T-cell (primary cell): Measurements from ENCODE around the gene KRTAP10-3. TPM values are rescaled to one million over a fixed set of nuclear protein-coding genes. Genes with fewer than 3 reads are reported as not detected.

Source experiments
- ATAC-seq, 4 experiments: fragments of 200-7000 bp in 3 of 4; fragments of 150-1000 bp in 1 of 4; cut with Tn5 transposase; replicated peaks in 1 of 4; 1 replicate in 3 of 4; 2 replicates in 1 of 4; pipeline ENCODE4 v1.10.0; 2021; ENCODE audit warnings: moderate library complexity in 3 of 4, mild to moderate bottlenecking in 2 of 4, moderate number of reproducible peaks in 1 of 4
- CTCF ChIA-PET, 2 donors: fragments of 300-600 bp; sonication (Branson Sonifier 250); formaldehyde crosslinking; loops; one replicate each; lab custom pipeline; 2022; ENCODE audit warnings: antibody characterized with exemption in 2 of 2; lab: Charles Lee
- POLR2A ChIA-PET, 2 donors: fragments of 300-600 bp; sonication (Branson Sonifier 250); formaldehyde crosslinking; loops; one replicate each; lab custom pipeline; 2022; ENCODE audit warnings: antibody characterized with exemption in 2 of 2; lab: Charles Lee
- DNase-seq, 35 experiments: peaks; one replicate each; pipeline versions ENCODE4 v3.0.0 to v3.0.0-alpha.2; 2013 to 2023
- H3K27ac ChIP-seq: one replicate; pipeline ENCODE4 v1.5.1; 2013; ENCODE audit warnings: low read length
- H3K27me3 ChIP-seq, 2 experiments: replicated peaks in 1 of 2; 1 replicate in 1 of 2; 2 replicates in 1 of 2; pipeline versions ENCODE4 v1.6.1 to v1.7.0; 2013; ENCODE audit warnings: low read length in 1 of 2, mixed read lengths in 1 of 2; ENCODE audit not compliant: control insufficient read depth in 2 of 2, insufficient read depth in 2 of 2; ENCODE audit errors: extremely low read depth in 1 of 2
- H3K36me3 ChIP-seq, 2 donors: 1 replicate in 1 of 2; 2 replicates in 1 of 2; pipeline versions ENCODE4 v1.6.1 to v1.7.0; 2013; ENCODE audit warnings: low read length in 1 of 2; ENCODE audit not compliant: control insufficient read depth in 2 of 2, insufficient read depth in 1 of 2; ENCODE audit errors: extremely low read depth in 1 of 2
- H3K4me1 ChIP-seq, 2 experiments: 1 replicate in 1 of 2; 2 replicates in 1 of 2; pipeline versions ENCODE4 v1.6.1 to v1.7.0; 2013; ENCODE audit warnings: low read length in 2 of 2, mixed read lengths in 1 of 2; ENCODE audit not compliant: insufficient read depth in 2 of 2, control insufficient read depth in 1 of 2; ENCODE audit errors: extremely low read depth in 1 of 2
- H3K4me3 ChIP-seq, 2 donors: 1 replicate in 1 of 2; 2 replicates in 1 of 2; pipeline versions ENCODE4 v1.5.1 to v1.7.0; 2013; ENCODE audit warnings: mild to moderate bottlenecking in 2 of 2, low read length in 1 of 2, moderate library complexity in 1 of 2; ENCODE audit not compliant: control insufficient read depth in 1 of 2; ENCODE audit errors: extremely low read depth in 1 of 2
- H3K9me3 ChIP-seq: 2 replicates; pipeline ENCODE4 v1.7.0; 2013
- H3K27ac Mint-ChIP-seq, 2 donors: one replicate each; pipeline ENCODE4 v1.8.0; 2020 to 2021; ENCODE audit warnings: mild to moderate bottlenecking in 2 of 2, mixed read lengths in 2 of 2
- H3K27me3 Mint-ChIP-seq, 2 donors: one replicate each; pipeline ENCODE4 v1.8.0; 2021 to 2022; ENCODE audit warnings: mixed read lengths in 2 of 2
- H3K36me3 Mint-ChIP-seq: one replicate; pipeline ENCODE4 v1.8.0; 2021; ENCODE audit warnings: mixed read lengths
- H3K4me1 Mint-ChIP-seq, 3 donors: one replicate each; pipeline ENCODE4 v1.8.0; 2020 to 2022; ENCODE audit warnings: mixed read lengths in 3 of 3, mild to moderate bottlenecking in 1 of 3
- H3K4me3 Mint-ChIP-seq, 3 donors: one replicate each; pipeline ENCODE4 v1.8.0; 2020 to 2022; ENCODE audit warnings: mild to moderate bottlenecking in 3 of 3, mixed read lengths in 3 of 3, moderate library complexity in 3 of 3
- H3K9me3 Mint-ChIP-seq, 3 donors: one replicate each; pipeline ENCODE4 v1.8.0; 2020 to 2022; ENCODE audit warnings: mixed read lengths in 3 of 3
- WGBS: methylation state at CpG from one replicate; pipeline ENCODE4 v1.1.5; 2013; ENCODE audit warnings: missing lambda C conversion rate; ENCODE audit not compliant: insufficient coverage; 5-methylcytosine and 5-hydroxymethylcytosine counted together
- total RNA-seq, 35 experiments: library from RNA in 6 of 35; stranded (reverse) in 6 of 35; fragments of 120-200 nt in 1 of 35; gene quantifications; one replicate each; pipeline versions ENCODE4 v1.2.1 to v1.2.4 and lab custom pipeline; 2013 to 2026

The KRTAP10-3 gene
- total RNA-seq, 5 donors from 2014 or later (not counting 1 experiment from before 2014, with no cell fraction given): not detected

GRCh38 chr21:44514218-44514520 lies 44.4 kb downstream of the KRTAP10-3 start:
- H3K4me3 Mint-ChIP-seq: no peak overlapping the region
- DNase-seq: no peak
- no peaks in the 10 kb centered on the region for H3K9me3 ChIP-seq
- no peak overlapping the region for H3K27ac ChIP-seq
- no peaks in the 10 kb centered on the region for H3K9me3 Mint-ChIP-seq
- H3K4me1 Mint-ChIP-seq: peaks cover 0 to 6% (median 4%) of the 10 kb centered on the region in 3 donors
- ChIA-PET POLR2A (no interaction called here), CTCF (interaction anchor here in 1 of 2 donors (0.6 to 1.0 kb wide), 2 partner anchors 279 to 1757 kb away, joined by 3 to 4 read pairs; no protein-coding TSS in a partner anchor)
- H3K27ac Mint-ChIP-seq: no peak overlapping the region
- H3K36me3 ChIP-seq: no peaks in the 10 kb centered on the region
- peaks cover 0 to 10% of the 10 kb centered on the region in 2 experiments for H3K27me3 ChIP-seq
- WGBS: 98% methylated on average over 7 of the region's 7 CpGs
- no peak for ATAC-seq
- H3K27me3 Mint-ChIP-seq: no peaks in the 10 kb centered on the region
- no peak overlapping the region for H3K4me3 ChIP-seq
- peaks cover 0 to 16% of the 10 kb centered on the region in 2 experiments for H3K4me1 ChIP-seq
- no peaks in the 10 kb centered on the region for H3K36me3 Mint-ChIP-seq

- DNase-seq (no peak), ATAC-seq (no peak)
- ChIA-PET POLR2A (no interaction called here), CTCF (interaction anchor here in 1 of 2 donors (1.0 kb wide), 1 partner anchor 280 kb away, joined by 3 read pairs; no protein-coding TSS in a partner anchor)
- Mint-ChIP-seq H3K4me1 (peaks cover 0 to 6% (median 4%) of the 10 kb centered on the region in 3 donors), H3K36me3 (no peaks in the 10 kb centered on the region), H3K27me3 (no peaks in the 10 kb centered on the region), H3K9me3 (no peaks in the 10 kb centered on the region), H3K27ac (no peak overlapping the region), H3K4me3 (no peak overlapping the region)
- no peaks in the 10 kb centered on the region for H3K36me3 ChIP-seq
- no peaks in the 10 kb centered on the region for H3K9me3 ChIP-seq
- 89% methylated on average over 13 of the region's 15 CpGs for WGBS
- peaks cover 0 to 15% of the 10 kb centered on the region in 2 experiments for H3K27me3 ChIP-seq
- H3K27ac ChIP-seq: no peak overlapping the region
- H3K4me1 ChIP-seq: peaks cover 0 to 16% of the 10 kb centered on the region in 2 experiments
- H3K4me3 ChIP-seq: no peak overlapping the region
Observed at GRCh38 chr21:44513389-44514217, 45.0 kb downstream of the KRTAP10-3 start.

- H3K4me3 Mint-ChIP-seq: no peak overlapping the region
- H3K9me3 Mint-ChIP-seq: no peaks in the 10 kb centered on the region
- POLR2A ChIA-PET: no interaction called here
- peaks cover 0 to 23% of the 10 kb centered on the region in 2 experiments for H3K27me3 ChIP-seq
- H3K36me3 ChIP-seq: no peaks in the 10 kb centered on the region
- H3K27ac Mint-ChIP-seq: no peak overlapping the region
- no peak overlapping the region for H3K4me3 ChIP-seq
- 84% methylated on average over 14 of the region's 21 CpGs for WGBS
- no peaks in the 10 kb centered on the region for H3K27me3 Mint-ChIP-seq
- H3K4me1 ChIP-seq: peaks cover 0 to 16% of the 10 kb centered on the region in 2 experiments
- DNase-seq (no peak), ATAC-seq (no peak)
- H3K9me3 ChIP-seq: no peaks in the 10 kb centered on the region
- peaks cover 0 to 6% (median 4%) of the 10 kb centered on the region in 3 donors for H3K4me1 Mint-ChIP-seq
- CTCF ChIA-PET: interaction anchor here (0.6 to 1.2 kb wide), 3 partner anchors 230 to 354 kb away, joined by 3 to 4 read pairs (median 3); no protein-coding TSS in a partner anchor
- no peaks in the 10 kb centered on the region for H3K36me3 Mint-ChIP-seq
- no peak overlapping the region for H3K27ac ChIP-seq
Observed at GRCh38 chr21:44512496-44513388, 45.9 kb downstream of the KRTAP10-3 start.

GRCh38 chr21:44511938-44512275 lies 46.7 kb downstream of the KRTAP10-3 start:
- peaks cover 0 to 16% of the 10 kb centered on the region in 2 experiments for H3K4me1 ChIP-seq
- Mint-ChIP-seq H3K4me3 (no peak overlapping the region), H3K9me3 (no peaks in the 10 kb centered on the region), H3K36me3 (no peaks in the 10 kb centered on the region), H3K27me3 (no peaks in the 10 kb centered on the region), H3K27ac (peak overlapping the region in 1 of 2 donors; percentile 22), H3K4me1 (peaks cover 0 to 6% (median 4%) of the 10 kb centered on the region in 3 donors)
- POLR2A ChIA-PET: no interaction called here
- DNase-seq (no peak), ATAC-seq (no peak)
- H3K27me3 ChIP-seq: peaks cover 0 to 23% of the 10 kb centered on the region in 2 experiments
- no peaks in the 10 kb centered on the region for H3K9me3 ChIP-seq
- CTCF ChIA-PET: interaction anchor here (0.6 to 2.2 kb wide), 3 partner anchors 231 to 415 kb away, joined by 3 to 12 read pairs (median 4); no protein-coding TSS in a partner anchor
- H3K36me3 ChIP-seq: no peaks in the 10 kb centered on the region
- H3K4me3 ChIP-seq: no peak overlapping the region
- no peak overlapping the region for H3K27ac ChIP-seq
- WGBS: 86% methylated on average over 8 of the region's 8 CpGs

- ChIA-PET POLR2A (no interaction called here), CTCF (interaction anchor here (0.6 to 2.5 kb wide), 12 partner anchors 198 to 617 kb away, joined by 3 to 33 read pairs (median 4); partner anchors contain the start of gene UBE2G2 (in 1 of the 2))
- H3K36me3 Mint-ChIP-seq: no peaks in the 10 kb centered on the region
- Histone ChIP-seq H3K36me3 (no peaks in the 10 kb centered on the region), H3K4me3 (no peak overlapping the region), H3K27me3 (peaks cover 0 to 27% of the 10 kb centered on the region in 2 experiments), H3K27ac (no peak overlapping the region), H3K4me1 (peaks cover 0 to 16% of the 10 kb centered on the region in 2 experiments), H3K9me3 (no peaks in the 10 kb centered on the region)
- no peak for DNase-seq
- H3K9me3 Mint-ChIP-seq: no peaks in the 10 kb centered on the region
- WGBS: 93% methylated on average over 10 of the region's 11 CpGs
- peaks cover 0 to 6% (median 4%) of the 10 kb centered on the region in 3 donors for H3K4me1 Mint-ChIP-seq
- peak overlapping the region; percentile 39 to 55 (median 46) for H3K4me3 Mint-ChIP-seq
- peak overlapping the region in 1 of 2 donors; percentile 22 for H3K27ac Mint-ChIP-seq
- ATAC-seq: no peak
- no peaks in the 10 kb centered on the region for H3K27me3 Mint-ChIP-seq
Observed at GRCh38 chr21:44511219-44511937, 47.2 kb downstream of the KRTAP10-3 start.
